MM.1S (cell line): ENCODE data around the gene RIOK3.
"Not testable (repeated sequence)": the region's sequence is repeated elsewhere in the genome, so short reads cannot be mapped to it uniquely, and the experiment has no call there.

Experiments
- DNase-seq: peaks from one replicate; pipeline ENCODE4 v3.0.0-alpha.2; 2015
- H2AFZ ChIP-seq: fragments of 300-600 bp; sonication (generic); 2 replicates; pipeline ENCODE4 v1.6.0; 2016; ENCODE audit warnings: antibody characterized with exemption, low read length
- H3F3A ChIP-seq: fragments of 300-600 bp; sonication (generic); 2 replicates; pipeline ENCODE4 v1.6.1; 2016; ENCODE audit warnings: mild to moderate bottlenecking, antibody characterized with exemption, low read length, moderate library complexity, mixed read lengths; ENCODE audit not compliant: insufficient read depth
- H3K27ac ChIP-seq: fragments of 300-600 bp; sonication (generic); 2 replicates; pipeline ENCODE4 v1.5.1; 2016; ENCODE audit warnings: mild to moderate bottlenecking, low read length
- H3K27me3 ChIP-seq: fragments of 300-600 bp; sonication (generic); replicated peaks from 2 replicates; pipeline ENCODE4 v1.6.0; 2016; ENCODE audit warnings: low read length; ENCODE audit not compliant: insufficient read depth
- H3K36me3 ChIP-seq: fragments of 300-600 bp; sonication (generic); replicated peaks from 2 replicates; pipeline ENCODE4 v1.6.1; 2016; ENCODE audit warnings: mild to moderate bottlenecking, low read length, mixed read lengths; ENCODE audit not compliant: insufficient read depth
- H3K4me1 ChIP-seq: fragments of 300-600 bp; sonication (generic); 2 replicates; pipeline ENCODE4 v1.6.1; 2016; ENCODE audit warnings: low read length, mixed read lengths
- H3K4me2 ChIP-seq: fragments of 300-600 bp; sonication (generic); 2 replicates; pipeline ENCODE4 v1.6.0; 2016; ENCODE audit warnings: low read depth, low read length
- H3K4me3 ChIP-seq: fragments of 300-600 bp; sonication (generic); 2 replicates; pipeline ENCODE4 v1.5.1; 2016; ENCODE audit warnings: low read length, mixed read lengths
- H3K79me2 ChIP-seq: fragments of 300-600 bp; sonication (generic); 2 replicates; pipeline ENCODE4 v1.6.1; 2016; ENCODE audit warnings: mixed run types, low read length, mixed read lengths
- H3K9ac ChIP-seq: fragments of 300-600 bp; sonication (generic); 2 replicates; pipeline ENCODE4 v1.6.1; 2016; ENCODE audit warnings: low read length, mixed read lengths
- H3K9me2 ChIP-seq: fragments of 300-600 bp; sonication (generic); replicated peaks from 2 replicates; pipeline ENCODE4 v1.6.1; 2016; ENCODE audit warnings: mild to moderate bottlenecking, low read length, mixed read lengths; ENCODE audit not compliant: insufficient read depth
- H3K9me3 ChIP-seq: fragments of 300-600 bp; sonication (generic); replicated peaks from 2 replicates; pipeline ENCODE4 v1.6.1; 2016; ENCODE audit warnings: mild to moderate bottlenecking, low read length, mixed read lengths; ENCODE audit not compliant: insufficient read depth
- H4K20me1 ChIP-seq: fragments of 300-600 bp; sonication (generic); 2 replicates; pipeline ENCODE4 v1.6.1; 2016; ENCODE audit warnings: mild to moderate bottlenecking, low read length, moderate library complexity, mixed read lengths; ENCODE audit not compliant: insufficient read depth
- EZH2 ChIP-seq: fragments of 300-600 bp; sonication (generic); optimal IDR thresholded peaks from 2 replicates; pipeline ENCODE3; 2017; ENCODE audit warnings: low read depth, mild to moderate bottlenecking, antibody characterized with exemption, low read length, mixed read lengths
- EZH2phosphoT487 ChIP-seq: fragments of 300-600 bp; sonication (generic); IDR thresholded peaks from 2 replicates; pipeline ENCODE4 v1.6.1; 2018; ENCODE audit warnings: antibody characterized with exemption, low read length
- TF ChIP-seq, protein P1 (sequence below): fragments of 300-600 bp; sonication (generic); IDR thresholded peaks from 2 replicates; pipeline ENCODE4 v1.5.1; 2016; ENCODE audit warnings: antibody characterized with exemption, low read length, mixed read lengths

Gene RIOK3

DNA sequence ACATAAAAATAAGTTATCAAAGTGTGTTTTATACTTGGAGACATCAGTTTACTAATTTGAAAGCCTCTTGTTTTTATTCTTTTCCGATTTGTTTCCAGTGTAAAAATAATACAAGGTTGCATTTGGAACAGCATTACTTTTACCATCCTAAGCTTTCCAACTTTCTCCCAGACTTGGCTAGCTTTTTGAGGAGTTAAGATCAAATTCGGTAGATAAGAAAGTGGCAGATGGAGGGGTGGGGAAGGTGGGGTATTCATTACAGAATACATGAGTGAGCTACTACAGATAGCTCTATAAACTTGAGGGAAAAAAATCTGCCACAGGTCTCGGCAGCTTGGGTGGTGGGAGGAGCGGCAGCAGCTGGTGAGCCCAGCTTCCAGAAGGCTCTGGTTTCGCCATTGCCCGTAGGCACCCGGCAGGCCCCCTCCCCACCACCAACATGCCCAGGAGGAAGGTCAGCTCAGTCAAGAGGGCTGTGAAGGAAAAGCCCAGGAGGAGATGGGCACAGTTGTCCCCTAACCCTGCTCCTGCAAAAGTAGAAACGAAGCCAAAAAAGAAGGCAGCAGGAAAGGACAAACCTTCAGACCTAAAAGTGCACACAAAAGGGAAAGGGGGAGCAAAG is 31.6 kb downstream of the RIOK3 start:
- H3K27me3 ChIP-seq: no peaks in the 10 kb centered on the region
- H3K4me3 ChIP-seq: no peak overlapping the region
- H3K79me2 ChIP-seq: no peaks in the 10 kb centered on the region
- H3K4me2 ChIP-seq: no peak overlapping the region
- H3F3A ChIP-seq: peaks cover 32% of the 10 kb centered on the region
- H3K36me3 ChIP-seq: no peaks in the 10 kb centered on the region
- H4K20me1 ChIP-seq: no peaks in the 10 kb centered on the region
- no peak overlapping the region for H2AFZ ChIP-seq
- DNase-seq: no peak
- no peaks in the 10 kb centered on the region for H3K9me2 ChIP-seq
- no peak overlapping the region for H3K27ac ChIP-seq
- peaks cover 15% of the 10 kb centered on the region for H3K4me1 ChIP-seq
- H3K9me3 ChIP-seq: no peaks in the 10 kb centered on the region
- no peak overlapping the region for H3K9ac ChIP-seq
- TF ChIP-seq EZH2 (no peak), EZH2phosphoT487 (no peak)
- TF ChIP-seq, protein P1, sequence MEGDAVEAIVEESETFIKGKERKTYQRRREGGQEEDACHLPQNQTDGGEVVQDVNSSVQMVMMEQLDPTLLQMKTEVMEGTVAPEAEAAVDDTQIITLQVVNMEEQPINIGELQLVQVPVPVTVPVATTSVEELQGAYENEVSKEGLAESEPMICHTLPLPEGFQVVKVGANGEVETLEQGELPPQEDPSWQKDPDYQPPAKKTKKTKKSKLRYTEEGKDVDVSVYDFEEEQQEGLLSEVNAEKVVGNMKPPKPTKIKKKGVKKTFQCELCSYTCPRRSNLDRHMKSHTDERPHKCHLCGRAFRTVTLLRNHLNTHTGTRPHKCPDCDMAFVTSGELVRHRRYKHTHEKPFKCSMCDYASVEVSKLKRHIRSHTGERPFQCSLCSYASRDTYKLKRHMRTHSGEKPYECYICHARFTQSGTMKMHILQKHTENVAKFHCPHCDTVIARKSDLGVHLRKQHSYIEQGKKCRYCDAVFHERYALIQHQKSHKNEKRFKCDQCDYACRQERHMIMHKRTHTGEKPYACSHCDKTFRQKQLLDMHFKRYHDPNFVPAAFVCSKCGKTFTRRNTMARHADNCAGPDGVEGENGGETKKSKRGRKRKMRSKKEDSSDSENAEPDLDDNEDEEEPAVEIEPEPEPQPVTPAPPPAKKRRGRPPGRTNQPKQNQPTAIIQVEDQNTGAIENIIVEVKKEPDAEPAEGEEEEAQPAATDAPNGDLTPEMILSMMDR: no peak

DNA sequence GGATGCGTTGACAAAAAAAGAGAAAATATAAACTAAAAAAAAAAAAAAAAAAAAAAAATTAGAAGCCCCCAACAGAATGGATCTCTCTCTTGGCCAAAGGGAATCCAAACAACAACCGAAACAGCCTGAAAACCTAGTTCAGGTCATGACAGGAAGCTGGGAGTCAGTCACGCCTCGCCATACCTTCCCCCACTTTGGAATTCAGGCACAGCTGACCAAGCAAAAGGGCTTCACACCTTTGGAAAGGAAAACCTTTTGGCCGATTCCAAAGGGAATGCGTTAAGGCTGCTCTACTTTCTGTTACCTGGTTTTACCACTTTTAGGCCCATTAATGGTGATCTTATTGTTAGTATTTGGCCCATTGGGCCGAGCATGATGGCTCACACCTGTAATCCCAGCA is 32.3 kb downstream of the RIOK3 start:
- no peaks in the 10 kb centered on the region for H4K20me1 ChIP-seq
- H3K79me2 ChIP-seq: no peaks in the 10 kb centered on the region
- peaks cover 32% of the 10 kb centered on the region for H3F3A ChIP-seq
- H2AFZ ChIP-seq: no peak overlapping the region
- H3K36me3 ChIP-seq: no peaks in the 10 kb centered on the region
- H3K4me2 ChIP-seq: no peak overlapping the region
- TF ChIP-seq EZH2: no peak
- TF ChIP-seq EZH2phosphoT487: no peak
- TF ChIP-seq, protein P1: no peak
- H3K4me1 ChIP-seq: peaks cover 15% of the 10 kb centered on the region
- no peak overlapping the region for H3K9ac ChIP-seq
- no peak overlapping the region for H3K27ac ChIP-seq
- no peak for DNase-seq
- no peaks in the 10 kb centered on the region for H3K9me2 ChIP-seq
- H3K27me3 ChIP-seq: no peaks in the 10 kb centered on the region
- H3K9me3 ChIP-seq: no peaks in the 10 kb centered on the region
- no peak overlapping the region for H3K4me3 ChIP-seq

DNA sequence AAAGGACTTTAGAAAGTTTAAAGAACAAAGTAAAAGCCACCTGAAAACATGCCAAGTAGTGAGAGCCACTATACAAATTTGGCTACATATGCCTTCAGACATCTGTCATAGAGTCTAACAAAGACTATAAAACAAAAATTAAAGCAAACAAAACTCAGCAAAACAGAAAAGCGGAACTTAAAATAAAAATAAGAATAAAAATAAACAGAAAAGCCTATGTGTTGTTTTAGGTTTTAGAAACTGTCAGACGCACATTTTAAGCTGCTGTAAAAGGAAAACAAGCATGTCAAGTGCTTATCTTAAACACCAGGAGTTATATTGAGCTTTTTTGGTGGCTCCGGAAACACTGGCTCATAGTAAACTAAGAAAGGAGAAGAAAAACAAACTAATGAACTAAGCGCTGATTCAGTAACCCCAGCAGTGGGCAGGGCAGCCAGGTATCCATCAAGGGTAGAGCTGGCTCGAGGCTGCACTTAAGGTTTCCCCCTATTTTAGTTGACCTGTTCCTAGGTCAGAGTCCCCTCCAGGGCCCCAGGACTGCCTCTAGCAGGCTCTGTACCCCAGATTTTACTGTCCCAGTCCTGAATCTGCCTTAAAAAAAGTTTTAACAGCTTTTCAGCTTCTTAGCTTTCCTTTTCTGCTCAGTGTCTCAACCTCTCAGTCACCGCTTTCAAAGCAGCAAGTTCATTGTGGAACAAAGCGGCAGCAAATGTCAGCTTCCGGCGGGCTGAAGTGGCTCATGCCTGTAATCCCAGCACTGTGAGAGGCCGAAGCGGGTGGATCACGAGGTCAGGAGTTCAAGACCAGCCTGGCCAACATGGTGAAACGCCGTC is 34.9 kb downstream of the RIOK3 start:
- Histone ChIP-seq H3K4me2 (peak overlapping the region; percentile 58), H3K4me3 (peak overlapping the region; percentile 43), H3K27ac (peak overlapping the region; percentile 88), H3K4me1 (peaks cover 12% of the 10 kb centered on the region), H4K20me1 (no peaks in the 10 kb centered on the region), H2AFZ (peak overlapping the region; percentile 85), H3K9me2 (no peaks in the 10 kb centered on the region), H3K79me2 (no peaks in the 10 kb centered on the region), H3K36me3 (no peaks in the 10 kb centered on the region), H3K9ac (peak overlapping the region; percentile 60), H3F3A (peaks cover 26% of the 10 kb centered on the region), H3K27me3 (no peaks in the 10 kb centered on the region), H3K9me3 (no peaks in the 10 kb centered on the region)
- DNase-seq: peak; percentile 80
- TF ChIP-seq, protein P1: no peak
- TF ChIP-seq EZH2phosphoT487 (no peak), EZH2 (no peak)

DNA sequence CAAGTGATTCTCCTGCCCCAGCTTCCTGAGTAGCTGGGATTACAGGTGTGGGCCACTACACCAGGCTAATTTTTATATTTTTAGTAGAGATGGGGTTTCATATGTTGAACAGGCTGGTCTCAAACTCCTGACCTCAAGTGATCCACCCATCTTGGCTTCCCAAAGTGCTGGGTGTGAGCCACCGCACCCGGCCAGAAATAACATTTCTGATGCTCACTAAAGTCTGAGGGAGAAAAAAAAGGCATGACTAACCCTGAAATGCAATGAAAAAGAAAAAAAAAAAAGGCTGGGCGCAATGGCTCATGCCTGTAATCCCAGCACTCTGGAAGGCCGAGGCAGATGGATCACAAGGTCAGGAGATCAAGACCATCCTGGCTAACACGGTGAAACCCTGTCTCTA is 36.5 kb downstream of the RIOK3 start:
- not testable (repeated sequence) for H3K9ac ChIP-seq, H3K4me3 ChIP-seq

More for the DNA sequence above, 36.5 kb downstream of the RIOK3 start:
- not testable (repeated sequence) for H3K27me3 ChIP-seq, H3K9me3 ChIP-seq, H3K4me2 ChIP-seq, DNase-seq, H3K36me3 ChIP-seq, H2AFZ ChIP-seq, H3K79me2 ChIP-seq, H3K9me2 ChIP-seq, H3K4me1 ChIP-seq, H3K27ac ChIP-seq, H4K20me1 ChIP-seq
- peaks cover 21% of the 10 kb centered on the region for H3F3A ChIP-seq
